H1 (cell line): ENCODE measurements around the gene DLGAP3. TPM values are rescaled to one million over a fixed set of nuclear protein-coding genes. Genes with fewer than 3 reads are reported as not detected.

Experiments used
- CHD7 ChIP-seq: fragments of 300-600 bp; sonication (generic); IDR thresholded peaks from 2 replicates; pipeline ENCODE4 v1.7.1; 2012; ENCODE audit warnings: low read length, moderate library complexity, mild to moderate bottlenecking, inconsistent platforms; ENCODE audit not compliant: insufficient replicate concordance
- NANOG ChIP-seq: IDR thresholded peaks from 2 replicates; pipeline ENCODE4 v1.6.1; 2011; ENCODE audit warnings: low read length, low read depth, mild to moderate bottlenecking, inconsistent platforms; ENCODE audit not compliant: insufficient read depth, poor library complexity, severe bottlenecking
- polyA plus RNA-seq, 7 experiments: library from polyadenylated mRNA; depleted of rRNA in 3 of 7; stranded (reverse) in 5 of 7; unstranded in 2 of 7; fragments of >200 nt in 5 of 7; fragments of 200-250 nt in 2 of 7; gene quantifications; 1 replicate in 5 of 7; 2 replicates in 1 of 7; 4 replicates in 1 of 7; pipeline versions ENCODE4 v1.2.1 to v1.2.3, GENCODE V29; 2011 to 2013; ENCODE audit warnings: missing spikeins in 2 of 7, mixed read lengths in 2 of 7
- total RNA-seq: library from RNA; stranded (reverse); fragmentation: NEBNext Ultra II Directional; extraction: Animal tissue kit (Norgen Biotek cat#: 25700); gene quantifications from 2 replicates; pipeline ENCODE4 v1.2.1, GENCODE V29; 2021

DLGAP3 gene
- total and polyA plus RNA-seq, 2 of the 8 experiments (the other 6 are each of a cell fraction or from before 2014, with no cell fraction given): 3.8 to 13.2 TPM

- TF ChIP-seq CHD7 (no peak), NANOG (no peak)
Measured at GRCh38 chr1:34869760-34870159, 59.7 kb downstream of the DLGAP3 start (continued).
